ENCODE results near the gene EXOC3L2. TPM values are rescaled to one million over a fixed set of nuclear protein-coding genes. Genes with fewer than 3 reads are reported as not detected.

The EXOC3L2 gene
- total and polyA plus RNA-seq, 2 of the 8 experiments (the other 6 are each of a cell fraction or from before 2014, with no cell fraction given): 1.4 to 1.6 TPM

- H3K14ac ChIP-seq (ENCODE audit: insufficient read length): no peak overlapping the region
- no peak overlapping the region for H2BK15ac ChIP-seq (ENCODE audit: low read length)
- no peaks in the 10 kb centered on the region; a peak in 1 of 8 replicates for H3K36me3 ChIP-seq (ENCODE audit: control insufficient read depth in 2 of 4, insufficient read depth in 4 of 4, low read length in 3 of 4)
- H2AK5ac ChIP-seq (ENCODE audit: low read depth, low read length): no peak overlapping the region
- no peak overlapping the region for H4K5ac ChIP-seq (ENCODE audit: insufficient read length, low read depth, low read length)
- no peak for DNase-seq (ENCODE audit: low read depth in 1 of 2, low spot score in 2 of 2)
- H2AFZ ChIP-seq (ENCODE audit: low read length): no peak overlapping the region
- peaks cover 0 to 24% of the 10 kb centered on the region in 2 experiments; a peak in 2 of 4 replicates for H3K79me2 ChIP-seq (ENCODE audit: control insufficient read depth in 1 of 2, insufficient read depth in 2 of 2, low read length in 2 of 2)
- H2BK120ac ChIP-seq (replicated peaks; ENCODE audit: low read depth, low read length): no peak overlapping the region
- H3K27ac ChIP-seq (ENCODE audit: low read depth, low read length): no peak overlapping the region
- H2BK12ac ChIP-seq (ENCODE audit: low read depth, low read length): no peak overlapping the region
- H4K8ac ChIP-seq (ENCODE audit: extremely low read depth, insufficient read depth, low read length): no peak overlapping the region
- H3K4me3 ChIP-seq (ENCODE audit: extremely low read depth in 1 of 4, insufficient read depth in 2 of 4, low read depth in 3 of 4, low read length in 4 of 4): no peak overlapping the region
- no peak overlapping the region for H3K56ac ChIP-seq (replicated peaks; ENCODE audit: insufficient read length, low read depth, low read length)
- no peak overlapping the region for H3K4ac ChIP-seq (replicated peaks; ENCODE audit: insufficient read length, low read depth, low read length)
- no peak overlapping the region for H2BK20ac ChIP-seq (ENCODE audit: low read length)
- H2BK5ac ChIP-seq (ENCODE audit: low read depth, low read length): no peak overlapping the region
- ChIA-PET POLR2A (ENCODE audit: partially characterized antibody) (no interaction called here), CTCF (ENCODE audit: partially characterized antibody) (interaction anchor here (1.0 to 1.8 kb wide), 6 partner anchors 8 to 70 kb away, joined by 3 to 4 read pairs (median 4); no protein-coding TSS in a partner anchor)
- 95% methylated on average over 4 of the region's 4 CpGs; no CpG with 5 or more reads in 1 of the 2 experiments for WGBS, 2 experiments (ENCODE audit: extremely low coverage in 1 of 2, insufficient coverage in 1 of 2, insufficient read length in 1 of 2, insufficient replicate concordance in 2 of 2, low coverage in 1 of 2, low lambda C conversion rate in 2 of 2, missing lambda C conversion rate in 1 of 2)
- H3K4me1 ChIP-seq (replicated peaks in 1 of 4; ENCODE audit: control insufficient read depth in 3 of 4, insufficient read depth in 4 of 4, low read length in 3 of 4): peaks cover 0 to 6% (median 0%) of the 10 kb centered on the region in 4 experiments; a peak in 2 of 7 replicates
- H3K18ac ChIP-seq (ENCODE audit: extremely low read depth, low read length): no peak overlapping the region
- peaks cover 4% of the 10 kb centered on the region; the same call in 1 of the 2 replicates for H3K23me2 ChIP-seq (ENCODE audit: low read depth, low read length)
- H3K9ac ChIP-seq (replicated peaks in 1 of 4; ENCODE audit: extremely low read depth in 1 of 4, low read depth in 3 of 4, low read length in 3 of 4): no peak overlapping the region
- H3K9me3 ChIP-seq (ENCODE audit: insufficient read depth in 2 of 2, low read depth in 1 of 2, low read length in 1 of 2): no peaks in the 10 kb centered on the region
- H4K91ac ChIP-seq (replicated peaks; ENCODE audit: insufficient read length, low read length): no peak overlapping the region
- H3K4me2 ChIP-seq (ENCODE audit: insufficient read depth in 1 of 2, low read depth in 2 of 2, low read length in 2 of 2): no peak overlapping the region
- peaks cover 22 to 28% of the 10 kb centered on the region in 2 experiments for H4K20me1 ChIP-seq (replicated peaks in 1 of 2; ENCODE audit: control insufficient read depth in 1 of 2, insufficient read depth in 2 of 2, low read length in 2 of 2)
- H3K79me1 ChIP-seq (ENCODE audit: low read depth, low read length): peaks cover 13% of the 10 kb centered on the region
- FAIRE-seq: no peak
- H3K23ac ChIP-seq (ENCODE audit: insufficient read length): no peak overlapping the region
- H3K27me3 ChIP-seq (replicated peaks in 1 of 4; ENCODE audit: control insufficient read depth in 3 of 4, extremely low read depth in 1 of 4, insufficient read depth in 3 of 4, low read length in 3 of 4): no peaks in the 10 kb centered on the region
- TF ChIP-seq SIRT6 (IDR thresholded peaks at IDR 0.05; ENCODE audit: low read length) (no peak), SP4 (IDR thresholded peaks at IDR 0.05; ENCODE audit: low read length) (no peak), POLR2A (IDR thresholded peaks at IDR 0.05; ENCODE audit: control extremely low read depth in 1 of 2, low read depth in 2 of 2, low read length in 2 of 2) (no peak), ATF3 (IDR thresholded peaks at IDR 0.05; ENCODE audit: insufficient read depth, low read depth, low read length) (no peak), BCL11A (IDR thresholded peaks at IDR 0.05; ENCODE audit: low read depth in 2 of 2, low read length in 2 of 2) (no peak), YY1 (IDR thresholded peaks at IDR 0.05; ENCODE audit: low read depth, low read length) (no peak), GTF2F1 (IDR thresholded peaks at IDR 0.05; ENCODE audit: borderline replicate concordance, low read depth, low read length) (no peak), TAF7 (optimal IDR thresholded peaks at IDR 0.05; ENCODE audit: borderline replicate concordance, low read depth, low read length) (no peak), CHD1 (IDR thresholded peaks at IDR 0.05; ENCODE audit: low read depth, low read length) (no peak), CBX8 (IDR thresholded peaks at IDR 0.05; ENCODE audit: borderline replicate concordance, low read depth, low read length) (no peak), CBX5 (IDR thresholded peaks at IDR 0.05; ENCODE audit: low read depth, low read length) (no peak), TEAD4 (IDR thresholded peaks at IDR 0.05; ENCODE audit: low read depth, low read length) (no peak), KDM5A (IDR thresholded peaks at IDR 0.05; ENCODE audit: low read length) (no peak), CREB1 (IDR thresholded peaks at IDR 0.05) (no peak), RFX5 (IDR thresholded peaks at IDR 0.05; ENCODE audit: borderline replicate concordance, low read depth, low read length) (no peak), MAFK (IDR thresholded peaks at IDR 0.05; ENCODE audit: low read depth, low read length) (no peak)
Observed at GRCh38 chr19:45256836-45257235, 11.6 kb upstream of the EXOC3L2 start.

Data from H1 (cell line).